Measurements from ENCODE around the gene LGR5.
"Not testable (repeated sequence)": the region's sequence is repeated elsewhere in the genome, so short reads cannot be mapped to it uniquely, and the experiment has no call there.

Gene LGR5

GRCh38 chr12:71552728-71553501, 113.3 kb downstream of the LGR5 start:
- no peak for DNase-seq

GRCh38 chr12:71555191-71555590, 115.6 kb downstream of the LGR5 start:
- DNase-seq, result no peak

- not testable (repeated sequence) for DNase-seq
Measured at GRCh38 chr12:71555789-71556188, 116.2 kb downstream of the LGR5 start.

- no peak for DNase-seq
Measured at GRCh38 chr12:71556448-71556847, 116.8 kb downstream of the LGR5 start.

GRCh38 chr12:71556875-71557274, 117.3 kb downstream of the LGR5 start:
- no peak for DNase-seq

GRCh38 chr12:71558445-71558844, 118.8 kb downstream of the LGR5 start:
- DNase-seq, result no peak

- DNase-seq, result peak; percentile 17
Measured at GRCh38 chr12:71562676-71563595, 123.3 kb downstream of the LGR5 start.

GRCh38 chr12:71565535-71565934, 125.9 kb downstream of the LGR5 start:
- DNase-seq, result no peak

GRCh38 chr12:71566655-71567054, 127.1 kb downstream of the LGR5 start:
- DNase-seq, result peak; percentile 26

- peak; percentile 49 for DNase-seq
Measured at GRCh38 chr12:71567537-71567936, 127.9 kb downstream of the LGR5 start.

GRCh38 chr12:71569885-71570284, 130.3 kb downstream of the LGR5 start:
- not testable (repeated sequence) for DNase-seq

- DNase-seq, result no peak
Measured at GRCh38 chr12:71576496-71576895, 136.9 kb downstream of the LGR5 start.

GRCh38 chr12:71578694-71579258, 139.2 kb downstream of the LGR5 start:
- DNase-seq, result no peak

- DNase-seq, result no peak
Measured at GRCh38 chr12:71581206-71581605, 141.6 kb downstream of the LGR5 start.

- DNase-seq, result no peak
Measured at GRCh38 chr12:71582925-71583324, 143.3 kb downstream of the LGR5 start.

GRCh38 chr12:71584356-71584755, 144.8 kb downstream of the LGR5 start:
- no peak for DNase-seq

GRCh38 chr12:71585218-71585617, 145.6 kb downstream of the LGR5 start:
- DNase-seq, result no peak

GRCh38 chr12:71587012-71587411, 147.4 kb downstream of the LGR5 start:
- no peak for DNase-seq

- DNase-seq, result no peak
Measured at GRCh38 chr12:71589478-71589881, 149.9 kb downstream of the LGR5 start.

- DNase-seq, result no peak
Measured at GRCh38 chr12:71591601-71592000, 152.0 kb downstream of the LGR5 start.

GRCh38 chr12:71592841-71593240, 153.2 kb downstream of the LGR5 start:
- DNase-seq, result no peak

GRCh38 chr12:71594214-71594948, 154.8 kb downstream of the LGR5 start:
- peak; percentile 50 for DNase-seq

GRCh38 chr12:71599210-71599609, 159.6 kb downstream of the LGR5 start:
- no peak for DNase-seq
